Activated T-cell treated with anti-CD3 and anti-CD28 coated beads for 1 hour (primary cell): ENCODE measurements around the gene SHC1.
A peak's percentile ranks its signal among the peaks of the same experiment; 100 is the strongest.

Experiments used
- DNase-seq: peaks from one replicate; pipeline ENCODE4 v3.0.0-alpha.2; 2020; ENCODE audit warnings: low read depth

SHC1 gene, protein sequence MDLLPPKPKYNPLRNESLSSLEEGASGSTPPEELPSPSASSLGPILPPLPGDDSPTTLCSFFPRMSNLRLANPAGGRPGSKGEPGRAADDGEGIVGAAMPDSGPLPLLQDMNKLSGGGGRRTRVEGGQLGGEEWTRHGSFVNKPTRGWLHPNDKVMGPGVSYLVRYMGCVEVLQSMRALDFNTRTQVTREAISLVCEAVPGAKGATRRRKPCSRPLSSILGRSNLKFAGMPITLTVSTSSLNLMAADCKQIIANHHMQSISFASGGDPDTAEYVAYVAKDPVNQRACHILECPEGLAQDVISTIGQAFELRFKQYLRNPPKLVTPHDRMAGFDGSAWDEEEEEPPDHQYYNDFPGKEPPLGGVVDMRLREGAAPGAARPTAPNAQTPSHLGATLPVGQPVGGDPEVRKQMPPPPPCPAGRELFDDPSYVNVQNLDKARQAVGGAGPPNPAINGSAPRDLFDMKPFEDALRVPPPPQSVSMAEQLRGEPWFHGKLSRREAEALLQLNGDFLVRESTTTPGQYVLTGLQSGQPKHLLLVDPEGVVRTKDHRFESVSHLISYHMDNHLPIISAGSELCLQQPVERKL

DNA sequence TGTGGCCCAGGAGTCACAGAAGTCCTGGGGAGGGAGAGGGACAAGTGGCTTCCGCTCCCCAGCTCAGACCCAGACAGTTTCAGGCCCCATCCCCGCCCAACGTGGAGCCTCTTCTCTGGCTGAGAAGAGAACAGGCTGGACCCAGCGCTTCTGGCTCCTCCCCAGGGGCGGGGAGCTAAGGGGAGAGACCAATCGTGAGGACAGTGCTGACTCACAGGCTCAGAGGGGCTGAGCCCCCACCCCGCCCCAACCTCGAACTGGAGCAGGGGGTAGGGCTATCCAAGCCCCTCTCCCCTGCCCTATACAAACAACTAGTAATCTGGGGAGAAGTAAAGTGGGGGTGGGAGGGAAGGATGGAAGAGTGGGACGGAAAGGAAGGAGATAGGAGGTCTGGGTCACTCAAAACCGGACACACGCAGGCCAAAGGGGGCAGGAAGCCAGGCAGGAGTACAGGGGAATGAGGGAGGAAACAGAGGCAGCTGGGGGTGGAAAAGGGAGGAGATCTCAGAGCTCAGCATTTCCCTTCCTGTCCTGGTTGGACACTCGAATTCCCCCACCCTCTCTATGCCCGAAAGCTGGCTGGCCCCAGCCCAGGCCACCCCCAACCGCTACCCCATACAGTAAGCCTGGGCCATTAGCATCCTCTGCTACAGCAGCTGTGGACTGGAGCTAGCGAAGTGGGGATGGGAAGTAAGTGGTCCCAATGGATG is at the start of gene SHC1:
SHC1 (minus strand) TSS at position 117 of the 710 bp plus-strand sequence. CDS start 221 bp downstream, outside the sequence.
- no peak for DNase-seq

DNA sequence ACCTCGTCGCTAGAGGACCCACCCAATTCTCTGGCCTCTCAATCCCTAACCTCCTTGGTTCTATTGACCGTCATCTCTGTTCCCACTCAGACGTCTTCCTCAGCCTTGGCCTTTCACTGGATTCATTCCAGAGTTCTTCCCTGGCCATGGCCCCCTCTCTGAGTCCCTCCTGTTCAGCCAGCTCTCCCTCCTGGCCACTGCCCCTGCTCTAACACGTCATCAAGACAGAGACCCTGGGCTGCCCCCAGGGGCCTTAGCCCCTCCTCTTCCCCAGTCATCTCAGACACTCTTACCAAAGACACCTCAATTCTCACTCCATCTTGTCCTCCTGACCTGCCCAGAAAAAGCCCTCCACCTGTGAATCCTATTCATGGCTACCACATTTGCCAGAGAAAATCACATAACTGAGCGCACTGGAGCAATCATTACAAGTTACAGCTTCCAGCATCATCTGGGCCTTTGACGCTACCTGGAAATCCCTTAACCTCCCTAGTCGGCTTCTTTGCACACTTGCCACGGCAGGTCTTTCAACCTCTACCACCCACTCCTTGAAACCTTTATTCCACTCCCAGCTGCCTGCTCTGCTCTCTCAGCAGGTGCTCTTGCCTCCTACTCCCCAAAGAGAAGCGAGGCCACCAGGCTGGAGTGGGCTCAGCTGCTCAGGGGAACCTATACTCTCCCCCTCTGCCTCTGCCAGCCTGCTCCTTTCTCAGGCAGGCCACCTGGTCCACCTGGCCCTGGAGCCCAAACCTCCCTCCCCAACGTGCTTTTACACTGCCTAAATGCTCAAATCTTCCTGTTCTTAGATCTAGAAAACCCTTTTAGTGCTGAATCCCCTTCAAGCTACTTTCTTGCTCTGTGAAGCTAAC is 49.1 kb upstream of the SHC1 start:
- no peak for DNase-seq

- no peak for DNase-seq
Observed at GRCh38 chr1:155018617-155019348, 48.2 kb upstream of the SHC1 start.

DNA sequence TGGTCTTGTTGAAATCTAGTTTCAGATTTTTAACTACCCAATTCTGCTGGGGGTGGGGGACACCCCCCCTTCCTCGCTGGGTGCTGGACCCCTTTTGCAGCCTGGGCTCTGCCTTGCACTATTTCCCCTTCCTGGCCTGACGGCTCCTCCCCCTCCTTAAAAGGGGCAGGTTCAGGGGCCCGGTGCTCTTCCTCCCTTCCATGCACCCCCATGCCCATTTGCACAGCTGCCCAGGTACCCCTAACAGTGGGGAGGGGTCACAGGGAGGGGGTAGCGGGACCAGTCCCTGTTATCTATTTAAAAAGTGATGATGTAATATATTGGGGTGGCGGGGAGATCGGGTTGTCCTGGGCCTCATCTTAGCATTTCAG is 47.4 kb upstream of the SHC1 start:
- no peak for DNase-seq

GRCh38 chr1:155017041-155017945 is 46.7 kb upstream of the SHC1 start:
- peak; percentile 85 for DNase-seq

- no peak for DNase-seq
Observed at GRCh38 chr1:155016231-155016831, 45.8 kb upstream of the SHC1 start.

DNA sequence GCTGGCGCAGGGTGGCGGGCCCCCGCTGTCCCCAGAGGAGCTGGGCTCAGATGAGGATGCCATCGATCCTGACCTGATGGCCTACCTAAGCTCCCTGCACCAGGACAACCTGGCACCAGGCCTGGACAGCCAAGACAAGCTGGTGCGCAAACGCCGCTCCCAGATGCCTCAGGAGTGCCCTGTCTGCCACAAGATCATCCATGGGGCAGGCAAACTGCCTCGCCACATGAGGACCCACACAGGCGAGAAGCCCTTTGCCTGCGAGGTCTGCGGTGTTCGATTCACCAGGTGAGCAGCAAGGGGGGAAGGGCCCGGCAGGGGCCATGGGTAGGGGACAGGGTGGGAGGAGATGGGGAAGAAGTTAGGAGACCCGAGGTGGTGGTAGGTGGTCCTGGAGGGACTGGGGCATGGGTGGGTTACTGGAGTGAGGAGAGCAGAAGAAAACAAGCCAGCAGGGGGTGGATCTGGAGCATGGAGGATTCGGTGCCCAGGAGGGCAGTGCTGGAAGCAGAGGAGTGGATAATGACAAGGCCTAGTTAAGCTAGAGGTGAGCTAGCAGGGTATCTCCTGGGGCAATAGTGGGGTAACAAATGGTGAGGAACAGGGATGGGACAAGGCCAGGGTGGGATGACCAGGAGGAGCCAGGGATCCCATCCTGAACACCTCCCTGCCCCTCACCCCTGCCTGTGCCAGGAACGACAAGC is 45.1 kb upstream of the SHC1 start:
- no peak for DNase-seq

GRCh38 chr1:155014709-155015508 is 44.4 kb upstream of the SHC1 start:
- no peak for DNase-seq

GRCh38 chr1:155013632-155014031 is 43.1 kb upstream of the SHC1 start:
- peak; percentile 48 for DNase-seq

GRCh38 chr1:155012776-155013602 is 42.4 kb upstream of the SHC1 start:
- no peak for DNase-seq

- no peak for DNase-seq
Observed at GRCh38 chr1:155012026-155012546, 41.5 kb upstream of the SHC1 start.

- no peak for DNase-seq
Observed at GRCh38 chr1:155011437-155012025, 41.0 kb upstream of the SHC1 start.

DNA sequence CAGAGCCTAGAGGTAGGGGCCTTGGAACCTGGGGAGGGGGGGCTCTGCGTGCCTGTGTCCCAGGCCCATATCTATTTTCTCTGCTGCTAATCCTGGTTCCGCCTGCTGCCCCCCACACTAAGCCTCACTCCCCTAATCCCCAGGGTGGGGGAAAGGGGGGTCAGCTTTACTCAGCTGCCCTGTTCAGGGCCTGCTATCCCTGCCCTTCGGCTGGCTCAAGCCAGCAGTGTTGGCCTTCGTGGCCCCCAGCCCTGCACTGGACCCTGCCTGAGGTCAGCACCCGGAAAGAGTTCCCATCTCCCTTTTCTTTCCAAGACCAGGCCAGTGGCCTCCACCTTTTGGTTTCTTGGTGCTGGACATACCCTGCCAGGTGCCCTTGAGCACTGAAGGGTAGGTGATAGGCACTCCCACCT is 40.5 kb upstream of the SHC1 start:
- no peak for DNase-seq

- DNase-seq: no peak
Observed at GRCh38 chr1:155010211-155010918, 39.8 kb upstream of the SHC1 start.

DNA sequence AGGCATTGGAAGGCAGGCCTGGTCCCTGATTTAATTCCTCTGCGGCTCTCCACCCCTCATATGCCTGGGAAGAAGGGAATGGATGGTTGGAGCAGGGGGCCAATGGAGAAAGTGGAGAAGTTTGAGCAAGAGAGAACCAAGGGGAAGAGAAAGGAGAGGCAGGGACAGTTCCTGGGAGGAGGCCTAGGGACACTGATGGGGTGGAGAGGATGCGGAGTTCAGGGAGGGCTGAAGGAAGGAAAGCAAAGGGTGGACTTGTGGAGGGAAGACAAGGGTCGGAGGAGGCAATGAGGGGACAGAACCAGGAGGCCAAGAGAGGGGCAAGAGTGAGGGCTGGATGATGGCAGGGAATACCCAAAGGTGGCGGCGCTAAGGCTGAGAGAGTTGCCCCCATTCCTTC is 39.2 kb upstream of the SHC1 start:
- no peak for DNase-seq

- DNase-seq: no peak
Observed at GRCh38 chr1:155009221-155009711, 38.7 kb upstream of the SHC1 start.
